Hematopoietic multipotent progenitor cell treated with erythropoietin and hydrocortisone succinate and interleukin-3 and kit ligand, for 4 days (in vitro differentiated cells): ENCODE measurements around the gene CCDC40.

Experiments
- DNase-seq: peaks from one replicate; pipeline ENCODE4 v3.0.0-alpha.2; 2015

CCDC40 gene

GRCh38 chr17:80050706-80051105 lies 14.3 kb downstream of the CCDC40 start:
- DNase-seq = no peak

- DNase-seq = no peak
Measured at GRCh38 chr17:80051681-80052080, 15.2 kb downstream of the CCDC40 start.

- DNase-seq = no peak
Measured at GRCh38 chr17:80053102-80053501, 16.7 kb downstream of the CCDC40 start.

- no peak for DNase-seq
Measured at GRCh38 chr17:80055597-80055996, 19.2 kb downstream of the CCDC40 start.

GRCh38 chr17:80058311-80058955 lies 22.0 kb downstream of the CCDC40 start:
- DNase-seq = no peak

GRCh38 chr17:80060644-80061043 lies 24.2 kb downstream of the CCDC40 start:
- no peak for DNase-seq

- no peak for DNase-seq
Measured at GRCh38 chr17:80061421-80061820, 25.0 kb downstream of the CCDC40 start.

- DNase-seq = peak; percentile 35
Measured at GRCh38 chr17:80063830-80064585, 27.6 kb downstream of the CCDC40 start.

GRCh38 chr17:80064696-80065095 lies 28.3 kb downstream of the CCDC40 start:
- DNase-seq = no peak

- DNase-seq = no peak
Measured at GRCh38 chr17:80065478-80066170, 29.2 kb downstream of the CCDC40 start.

- DNase-seq = no peak
Measured at GRCh38 chr17:80067393-80067986, 31.0 kb downstream of the CCDC40 start.

GRCh38 chr17:80068301-80069222 lies 32.1 kb downstream of the CCDC40 start:
- DNase-seq = no peak

- no peak for DNase-seq
Measured at GRCh38 chr17:80070375-80071115, 34.1 kb downstream of the CCDC40 start.

- DNase-seq = no peak
Measured at GRCh38 chr17:80071116-80071841, 34.8 kb downstream of the CCDC40 start.

- no peak for DNase-seq
Measured at GRCh38 chr17:80072410-80072809, 36.0 kb downstream of the CCDC40 start.

GRCh38 chr17:80080081-80080480 lies 43.6 kb downstream of the CCDC40 start:
- DNase-seq = no peak

GRCh38 chr17:80081596-80081995 lies 45.2 kb downstream of the CCDC40 start:
- DNase-seq = no peak

- peak; percentile 82 for DNase-seq
Measured at GRCh38 chr17:80082403-80083135, 46.1 kb downstream of the CCDC40 start.

- no peak for DNase-seq
Measured at GRCh38 chr17:80083136-80083661, 46.8 kb downstream of the CCDC40 start.

- no peak for DNase-seq
Measured at GRCh38 chr17:80084773-80085172, 48.3 kb downstream of the CCDC40 start.
